K562 (cell line): ENCODE results near the gene PCGF6. TPM values are rescaled to one million over a fixed set of nuclear protein-coding genes. Genes with fewer than 3 reads are reported as not detected.

Source experiments
- ATAC-seq: fragments of 200-7000 bp; cut with Tn5 transposase; 3 replicates; pipeline ENCODE4 v1.9.1; 2020; ENCODE audit warnings: moderate library complexity
- BruUV-seq: library from RNA; stranded (reverse); fragments of 400-500 nt; replicated peaks from 2 replicates; lab custom pipeline; 2021; lab: Mats Ljungman, UMichigan
- CTCF ChIA-PET: fragments of 300-600 bp; formaldehyde crosslinking; extraction: SDS; loops from one replicate; lab custom pipeline; 2021; ENCODE audit warnings: low intra/inter-chr PET ratio; lab: Yijun Ruan, JAX
- POLR2A ChIA-PET: fragments of 300-600, 350-650 bp; sonication (Branson Sonifier 250); formaldehyde crosslinking; extraction: SDS; loops from one replicate; lab custom pipeline; 2021; ENCODE audit warnings: antibody characterized with exemption, inconsistent platforms; lab: Yijun Ruan, JAX
- DNase-seq, 4 experiments: peaks; one replicate each; pipeline versions ENCODE4 v3.0.0 to v3.0.0-alpha.2; 2011 to 2018; ENCODE audit warnings: low spot score in 3 of 4, mixed read lengths in 3 of 4; ENCODE audit errors: extremely low read depth in 1 of 4
- FAIRE-seq: peaks from 2 replicates; lab custom pipeline; 2011; peaks lifted over from hg19 to GRCh38; lab: Jason Lieb, UNC
- H2AFZ ChIP-seq: 2 replicates; pipeline ENCODE4 v1.6.0; 2011; ENCODE audit warnings: low read depth, low read length, control low read depth, inconsistent platforms
- H3K27ac ChIP-seq: fragments of 200-600 bp; 3 replicates; pipeline ENCODE4 v1.8.0; 2011; ENCODE audit warnings: low read depth, mild to moderate bottlenecking, control low read depth, inconsistent platforms, low read length, moderate library complexity, mixed read lengths; ENCODE audit errors: extremely low read depth
- H3K27me3 ChIP-seq, 2 experiments: fragments of 300-600 bp in 1 of 2; 2 replicates in 1 of 2; 3 replicates in 1 of 2; pipeline versions ENCODE4 v1.6.0 to v1.8.0; 2011; ENCODE audit warnings: inconsistent platforms in 2 of 2, low read length in 2 of 2, mild to moderate bottlenecking in 1 of 2, mixed read lengths in 1 of 2, moderate library complexity in 1 of 2; ENCODE audit not compliant: control insufficient read depth in 2 of 2, insufficient read depth in 2 of 2
- H3K36me3 ChIP-seq: fragments of 300-600 bp; 3 replicates; pipeline ENCODE4 v1.8.0; 2011; ENCODE audit warnings: mild to moderate bottlenecking, low read length, inconsistent platforms; ENCODE audit not compliant: control insufficient read depth, insufficient read depth
- H3K4me1 ChIP-seq, 2 experiments: fragments of 200-600 bp in 1 of 2; replicated peaks in 1 of 2; 2 replicates in 1 of 2; 3 replicates in 1 of 2; pipeline versions ENCODE4 v1.5.1 to v1.8.0; 2011; ENCODE audit warnings: inconsistent platforms in 2 of 2, low read length in 2 of 2, mild to moderate bottlenecking in 1 of 2, mixed read lengths in 1 of 2, moderate library complexity in 1 of 2; ENCODE audit not compliant: control insufficient read depth in 2 of 2, insufficient read depth in 2 of 2
- H3K4me2 ChIP-seq: 2 replicates; pipeline ENCODE4 v1.6.1; 2011; ENCODE audit warnings: low read length, control low read depth, inconsistent platforms, mixed read lengths; ENCODE audit not compliant: insufficient read depth
- H3K4me3 ChIP-seq: fragments of 200-600 bp; sonication (generic), shearing (Covaris generic); 2 replicates; pipeline ENCODE4 v1.5.1; 2016; ENCODE audit warnings: control low read depth, inconsistent platforms
- H3K79me2 ChIP-seq: fragments of 200-600 bp; 3 replicates; pipeline ENCODE4 v1.8.0; 2011; ENCODE audit warnings: low read length, inconsistent platforms; ENCODE audit not compliant: control insufficient read depth, insufficient read depth
- H3K9ac ChIP-seq, 2 experiments: 2 replicates each; pipeline versions ENCODE4 v1.6.0 to v1.6.1; 2011; ENCODE audit warnings: low read depth in 2 of 2, low read length in 2 of 2, control low read depth in 1 of 2, inconsistent platforms in 1 of 2, mild to moderate bottlenecking in 1 of 2, mixed read lengths in 1 of 2; ENCODE audit not compliant: insufficient read depth in 1 of 2
- H3K9me1 ChIP-seq: one replicate; pipeline ENCODE4 v1.6.0; 2011; ENCODE audit warnings: inconsistent platforms, mild to moderate bottlenecking, low read length, moderate library complexity; ENCODE audit not compliant: control insufficient read depth, insufficient read depth
- H3K9me3 ChIP-seq: replicated peaks from 2 replicates; pipeline ENCODE4 v1.5.1; 2011; ENCODE audit warnings: low read depth, low read length, inconsistent platforms; ENCODE audit not compliant: control insufficient read depth, insufficient read depth
- H4K20me1 ChIP-seq: replicated peaks from 2 replicates; pipeline ENCODE4 v1.6.1; 2011; ENCODE audit warnings: low read length, inconsistent platforms, mixed read lengths; ENCODE audit not compliant: control insufficient read depth, insufficient read depth
- EP400 ChIP-seq: fragments of 450-650 bp; IDR thresholded peaks from 2 replicates; pipeline ENCODE4 v1.6.1; 2017; ENCODE audit warnings: antibody characterized with exemption, mild to moderate bottlenecking, moderate library complexity
- HDAC1 ChIP-seq, 2 experiments: fragments of 450-650 bp; IDR thresholded peaks; 2 replicates each; pipeline ENCODE4 v1.6.1; 2016 to 2017; ENCODE audit warnings: inconsistent platforms in 1 of 2, mild to moderate bottlenecking in 1 of 2, moderate library complexity in 1 of 2
- MCM5 ChIP-seq: fragments of 450-650 bp; IDR thresholded peaks from 2 replicates; pipeline ENCODE4 v1.6.1; 2016; ENCODE audit warnings: low read depth
- TARDBP ChIP-seq: fragments of 450-650 bp; IDR thresholded peaks from 2 replicates; pipeline ENCODE4 v1.6.1; 2016
- WGBS: fragments of 100-300 bp; shearing (Covaris generic); methylation state at CpG from one replicate; pipeline ENCODE4 v1.1.6; 2016; ENCODE audit warnings: low coverage, mixed read lengths; ENCODE audit not compliant: insufficient coverage; ENCODE audit errors: missing lambda C conversion rate; 5-methylcytosine and 5-hydroxymethylcytosine counted together
- in situ Hi-C: fragments of 300-500 bp; cut with MboI; formaldehyde crosslinking; loops from 4 replicates; pipeline ENCODE4 v1.15.0; 2018; ENCODE audit warnings: inconsistent platforms, mixed read lengths
- intact Hi-C: fragments of 100-400 bp; cut with micrococcal nuclease; formaldehyde crosslinking; loops from 2 replicates; pipeline ENCODE4 v1.14.2; 2022
- polyA plus RNA-seq, 8 experiments: library from polyadenylated mRNA; depleted of rRNA in 4 of 8; stranded (reverse) in 5 of 8; unstranded in 3 of 8; fragments of >200 nt; fragmentation: Nextera tagmentation in 2 of 8; fragmentation: Illumina TruSeq in 1 of 8; extraction: Ambion mirVana in 2 of 8; extraction: Trizol in 1 of 8; gene quantifications; 2 replicates each; pipeline versions ENCODE4 v1.2.1 to v1.2.3, GENCODE V29; 2011 to 2014; ENCODE audit warnings: inconsistent platforms in 1 of 8, missing spikeins in 1 of 8
- total RNA-seq, 7 experiments: library from RNA; depleted of rRNA in 6 of 7; stranded (reverse); fragments of >200 nt in 6 of 7; fragmentation: Illumina TruSeq in 2 of 7; extraction: Trizol in 2 of 7; gene quantifications; 2 replicates each; pipeline versions ENCODE4 v1.2.1 to v1.2.3, GENCODE V29; 2011 to 2021; ENCODE audit warnings: low replicate concordance in 1 of 7
- TF ChIP-seq, protein P1 (sequence below), 2 experiments: fragments of 450-650 bp; conservative IDR thresholded peaks; 2 replicates each; pipeline ENCODE4 v1.6.1; 2017; ENCODE audit warnings: mild to moderate bottlenecking in 2 of 2, moderate library complexity in 2 of 2
- TF ChIP-seq, protein P2 (sequence below): sonication (generic); formaldehyde crosslinking; IDR thresholded peaks from 2 replicates; pipeline ENCODE4 v1.8.1; 2023; ENCODE audit warnings: mild to moderate bottlenecking, missing genetic modification reagents, moderate library complexity

Gene PCGF6
- total and polyA plus RNA-seq, 9 of the 15 experiments (the other 6 are each of a cell fraction or from before 2014, with no cell fraction given): 8.4 to 24.6 (median 20.6) TPM

DNA sequence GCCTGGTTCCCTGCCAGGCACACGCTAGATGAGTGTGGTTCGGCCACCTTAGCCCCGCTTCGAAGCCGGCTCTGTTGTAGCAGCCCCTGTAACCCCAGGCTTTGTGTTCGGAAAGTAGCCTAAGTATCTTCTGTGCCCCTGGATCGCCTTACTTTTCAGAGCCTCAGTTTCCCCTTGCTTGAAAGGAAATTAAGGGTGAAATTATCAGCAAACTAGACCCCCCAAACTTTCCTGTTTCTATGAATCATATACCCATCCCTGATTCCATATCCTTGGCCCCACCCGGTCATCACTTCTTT lies 45.8 kb upstream of the PCGF6 start:
- ATAC-seq: peak; percentile 3; the same call in 1 of the 3 replicates
- TSS peak; percentile 80 for BruUV-seq
- intact Hi-C loops: loop anchor here (5.0 kb wide), 1 partner anchor 44 kb away; the partner anchor contains the start of gene PCGF6
- Histone ChIP-seq H3K27me3 (no peaks in the 10 kb centered on the region), H2AFZ (peak overlapping the region; percentile 63), H3K4me1 (peaks cover 10 to 15% of the 10 kb centered on the region in 2 experiments; a peak in 4 of 5 replicates), H3K9me3 (no peaks in the 10 kb centered on the region), H3K79me2 (peaks cover 82% of the 10 kb centered on the region), H3K9ac (peak overlapping the region; percentile 85 to 94)
- POLR2A ChIA-PET: interaction anchor here (1.7 to 2.0 kb wide), 2 partner anchors 28 to 29 kb away, joined by 4 to 6 read pairs; partner anchors contain the start of gene TAF5
- TF ChIP-seq TARDBP (no peak), HDAC1 (IDR thresholded peaks at IDR 0.05) (0 out of 4 replicates have a peak, but pooled peaks of 1 of the 2 experiments have one; percentile 8), EP400 (peak; percentile 66; the same call in 1 of the 2 replicates), MCM5 (no peak)
- TF ChIP-seq, protein P1, sequence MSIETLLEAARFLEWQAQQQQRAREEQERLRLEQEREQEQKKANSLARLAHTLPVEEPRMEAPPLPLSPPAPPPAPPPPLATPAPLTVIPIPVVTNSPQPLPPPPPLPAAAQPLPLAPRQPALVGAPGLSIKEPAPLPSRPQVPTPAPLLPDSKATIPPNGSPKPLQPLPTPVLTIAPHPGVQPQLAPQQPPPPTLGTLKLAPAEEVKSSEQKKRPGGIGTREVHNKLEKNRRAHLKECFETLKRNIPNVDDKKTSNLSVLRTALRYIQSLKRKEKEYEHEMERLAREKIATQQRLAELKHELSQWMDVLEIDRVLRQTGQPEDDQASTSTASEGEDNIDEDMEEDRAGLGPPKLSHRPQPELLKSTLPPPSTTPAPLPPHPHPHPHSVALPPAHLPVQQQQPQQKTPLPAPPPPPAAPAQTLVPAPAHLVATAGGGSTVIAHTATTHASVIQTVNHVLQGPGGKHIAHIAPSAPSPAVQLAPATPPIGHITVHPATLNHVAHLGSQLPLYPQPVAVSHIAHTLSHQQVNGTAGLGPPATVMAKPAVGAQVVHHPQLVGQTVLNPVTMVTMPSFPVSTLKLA (conservative IDR thresholded peaks at IDR 0.05): peak; percentile 21 to 68; a peak in 2 of 4 replicates
- TF ChIP-seq, protein P2, sequence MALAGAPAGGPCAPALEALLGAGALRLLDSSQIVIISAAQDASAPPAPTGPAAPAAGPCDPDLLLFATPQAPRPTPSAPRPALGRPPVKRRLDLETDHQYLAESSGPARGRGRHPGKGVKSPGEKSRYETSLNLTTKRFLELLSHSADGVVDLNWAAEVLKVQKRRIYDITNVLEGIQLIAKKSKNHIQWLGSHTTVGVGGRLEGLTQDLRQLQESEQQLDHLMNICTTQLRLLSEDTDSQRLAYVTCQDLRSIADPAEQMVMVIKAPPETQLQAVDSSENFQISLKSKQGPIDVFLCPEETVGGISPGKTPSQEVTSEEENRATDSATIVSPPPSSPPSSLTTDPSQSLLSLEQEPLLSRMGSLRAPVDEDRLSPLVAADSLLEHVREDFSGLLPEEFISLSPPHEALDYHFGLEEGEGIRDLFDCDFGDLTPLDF (CRISPR knock-in tag): 0 out of 2 replicates have a peak, but pooled peaks have one; percentile 4
- TF ChIP-seq, all 486 proteins: peak for 4
- CTCF ChIA-PET: no interaction called here
- in situ Hi-C loops: no loop called here
- H3K9me1 ChIP-seq: peaks cover 5% of the 10 kb centered on the region
- H3K27ac ChIP-seq: peak overlapping the region; percentile 72
- H3K36me3 ChIP-seq: peaks cover 71% of the 10 kb centered on the region
- DNase-seq (peak in 3 of 4 experiments; percentile 11 to 14 (median 12)), FAIRE-seq (no peak)
- 0 out of 2 replicates have a peak, but pooled peaks cover 4% of the 10 kb centered on the region for H4K20me1 ChIP-seq
- 0% methylated on average over 8 of the region's 8 CpGs for WGBS
- peak overlapping the region; percentile 74 for H3K4me3 ChIP-seq
- peak overlapping the region; percentile 92 for H3K4me2 ChIP-seq
